HFF-Myc (cell line): Measurements from ENCODE around the gene HIPK2.

Experiments
- DNase-seq: peaks from one replicate; pipeline ENCODE4 v3.0.0-alpha.2; 2011; ENCODE audit warnings: low read depth; ENCODE audit errors: extremely low read depth
- H3K4me3 ChIP-seq: replicated peaks from 2 replicates; pipeline ENCODE4 v1.5.1; 2011; ENCODE audit warnings: low read depth, mild to moderate bottlenecking, control low read depth, low read length
- CTCF ChIP-seq: IDR thresholded peaks from 2 replicates; pipeline ENCODE4 v1.5.1; 2012; ENCODE audit warnings: mild to moderate bottlenecking, low read depth, low read length, control low read depth; ENCODE audit errors: missing control alignments

Gene HIPK2

GRCh38 chr7:139708541-139708940, 69.3 kb downstream of the HIPK2 start:
- no peak for TF ChIP-seq CTCF
- no peak overlapping the region for H3K4me3 ChIP-seq
- no peak for DNase-seq

- DNase-seq: no peak
- H3K4me3 ChIP-seq: no peak overlapping the region
- no peak for TF ChIP-seq CTCF
Measured at GRCh38 chr7:139706837-139707236, 71.0 kb downstream of the HIPK2 start.

- DNase-seq: no peak
- no peak overlapping the region for H3K4me3 ChIP-seq
- TF ChIP-seq CTCF: no peak
Measured at GRCh38 chr7:139704308-139704879, 73.4 kb downstream of the HIPK2 start.

GRCh38 chr7:139703487-139704307, 74.1 kb downstream of the HIPK2 start:
- DNase-seq: no peak
- no peak for TF ChIP-seq CTCF
- H3K4me3 ChIP-seq: no peak overlapping the region

- no peak for TF ChIP-seq CTCF
Measured at GRCh38 chr7:139702811-139703486, 74.8 kb downstream of the HIPK2 start.

GRCh38 chr7:139702313-139702731, 75.5 kb downstream of the HIPK2 start:
- no peak overlapping the region for H3K4me3 ChIP-seq
- no peak for TF ChIP-seq CTCF
- no peak for DNase-seq

More at GRCh38 chr7:139702811-139703486, 74.8 kb downstream of the HIPK2 start:
- no peak overlapping the region for H3K4me3 ChIP-seq
- DNase-seq: no peak
